ENCODE data around the gene INKA1.

- TF ChIP-seq CTCF (IDR thresholded peaks at IDR 0.05) (no peak), POLR2A (IDR thresholded peaks at IDR 0.05) (no peak)
Observed at GRCh38 chr3:49794926-49795905, 7.8 kb upstream of the INKA1 start.

All from lower leg skin (tissue), 3 donors.